ENCODE data around the gene TSPAN31.

GRCh38 chr12:57717846-57718640 is 26.8 kb upstream of the TSPAN31 start:
- TF ChIP-seq CTCF (IDR thresholded peaks at IDR 0.05): no peak
- no peak for TF ChIP-seq RFX5 (IDR thresholded peaks at IDR 0.05)
- no peak for TF ChIP-seq SREBF2 (IDR thresholded peaks at IDR 0.05)
- no peak for TF ChIP-seq MAFK (IDR thresholded peaks at IDR 0.05; ENCODE audit: partially characterized antibody)
- TF ChIP-seq RNF2 (IDR thresholded peaks at IDR 0.05; ENCODE audit: borderline replicate concordance, low read depth): no peak
- TF ChIP-seq CEBPB (IDR thresholded peaks at IDR 0.05): no peak
- no peak for TF ChIP-seq PBX3 (IDR thresholded peaks at IDR 0.05)
- TF ChIP-seq CHD2 (IDR thresholded peaks at IDR 0.05; ENCODE audit: low read length, partially characterized antibody): no peak
- no peak for TF ChIP-seq POLR2A (IDR thresholded peaks at IDR 0.05; ENCODE audit: low read length)
- TF ChIP-seq FOXS1 (CRISPR knock-in tag; IDR thresholded peaks at IDR 0.05): no peak
- no peak for TF ChIP-seq HMGXB4 (CRISPR knock-in tag; IDR thresholded peaks at IDR 0.05; ENCODE audit: borderline replicate concordance)
- TF ChIP-seq SMC3 (IDR thresholded peaks at IDR 0.05): no peak
- no peak for TF ChIP-seq E2F6 (IDR thresholded peaks at IDR 0.05; ENCODE audit: borderline replicate concordance, low read depth)
- no peak for TF ChIP-seq KDM5A (IDR thresholded peaks at IDR 0.05)

Data from A549 (cell line).